Stimulated activated CD8-positive, alpha-beta memory T cell treated with anti-CD3 and anti-CD28 coated beads, Interleukin-4, amount 100 ng/mL, for 48 hours (primary cell): ENCODE results near the gene PTK7.
"Not testable (repeated sequence)": the region's sequence is repeated elsewhere in the genome, so short reads cannot be mapped to it uniquely, and the experiment has no call there.

Experiments used
- DNase-seq: peaks from one replicate; pipeline ENCODE4 v3.0.0-alpha.2; 2020

The PTK7 gene

DNA sequence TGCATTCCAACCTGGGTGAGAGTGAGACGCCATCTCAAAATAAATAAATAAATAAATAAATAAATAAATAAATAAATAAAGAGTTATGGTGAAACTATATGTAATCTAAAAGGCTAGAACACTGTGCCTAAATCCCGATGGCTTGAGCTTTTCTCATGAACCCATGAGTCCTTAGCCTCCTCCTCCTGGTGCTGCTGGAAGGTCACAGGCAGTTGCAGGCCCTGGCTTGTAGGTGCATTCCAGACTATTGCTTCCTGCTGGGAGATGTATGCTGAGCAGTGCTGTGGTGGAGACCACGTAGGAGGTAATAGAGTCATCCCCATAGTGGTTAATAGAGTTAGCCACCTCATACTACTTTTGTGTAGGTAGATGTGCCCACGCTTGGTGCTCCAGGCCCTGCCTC is 12.5 kb downstream of the PTK7 start:
- no peak for DNase-seq

DNA sequence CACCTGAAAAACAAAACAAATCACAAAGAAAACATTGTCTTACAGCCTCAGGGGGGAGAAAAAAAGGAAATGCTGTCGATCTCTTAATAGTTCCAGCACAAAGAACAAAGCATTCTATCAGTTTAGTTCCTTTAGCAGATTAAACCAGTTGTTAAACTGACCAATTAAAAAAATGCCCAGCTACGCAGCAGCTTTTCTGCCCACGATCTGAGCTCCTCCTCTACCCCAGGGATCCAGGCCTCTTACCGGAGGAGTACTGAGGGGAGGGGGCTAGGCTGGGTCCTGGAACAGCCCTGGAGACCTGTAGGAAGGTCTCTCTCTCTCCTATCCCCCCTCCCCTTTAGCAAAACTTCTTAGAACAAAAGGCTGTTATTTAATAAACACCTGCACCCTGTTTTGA is 13.4 kb downstream of the PTK7 start:
- DNase-seq, result no peak

DNA sequence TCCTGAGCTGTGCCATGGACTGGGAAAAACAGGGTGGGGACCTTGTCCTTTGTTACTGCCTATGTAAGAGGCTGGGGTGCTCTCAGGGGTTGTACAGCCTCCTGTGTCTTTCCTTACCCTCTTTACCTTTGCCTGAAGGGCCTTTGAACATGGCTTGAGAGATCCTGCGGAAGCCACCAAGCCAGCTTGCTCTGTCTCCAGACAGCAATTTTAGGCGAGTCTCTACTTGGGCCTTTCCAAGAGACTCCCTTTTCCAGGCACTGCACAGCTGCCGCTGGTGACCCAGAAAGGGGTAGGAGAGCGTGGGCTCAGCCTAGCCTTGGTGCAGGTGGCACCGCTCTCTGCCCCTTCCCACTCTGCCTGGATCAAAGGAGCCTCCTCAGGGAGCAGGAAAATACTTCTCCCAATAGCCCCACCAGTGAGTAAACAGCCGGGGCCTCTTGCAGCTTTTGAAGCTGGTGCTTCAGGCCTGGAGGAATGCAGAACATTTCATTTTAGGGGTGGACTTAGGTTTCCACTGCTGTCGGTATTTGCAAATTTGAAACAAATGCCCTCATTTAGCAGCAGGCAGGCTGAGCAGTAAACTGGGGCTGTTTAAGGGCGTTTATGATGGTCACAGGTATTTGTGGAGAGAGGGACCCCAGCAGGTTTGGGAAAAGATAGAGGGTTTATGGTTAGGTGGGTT is 13.9 kb downstream of the PTK7 start:
- DNase-seq, result no peak

DNA sequence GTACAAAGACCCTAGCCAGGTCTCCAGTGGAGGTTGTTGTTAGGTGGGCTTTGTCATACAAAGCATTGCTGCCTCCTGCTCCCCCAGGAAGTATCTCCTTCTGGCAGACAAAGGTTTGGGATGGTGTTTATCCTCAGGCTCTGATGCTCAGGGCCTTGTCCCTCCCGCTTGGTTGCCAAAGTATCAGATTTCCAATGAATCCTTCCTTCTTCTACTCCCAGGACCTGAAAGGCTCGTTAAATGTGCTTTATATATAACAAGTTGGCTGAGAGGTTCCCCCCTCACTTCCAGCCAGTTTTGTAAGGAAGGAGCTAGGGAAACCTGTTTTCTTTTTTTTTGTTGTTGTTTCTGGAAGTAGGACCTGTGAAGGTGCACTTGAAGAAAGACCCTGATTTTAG is 14.4 kb downstream of the PTK7 start:
- DNase-seq, result no peak

DNA sequence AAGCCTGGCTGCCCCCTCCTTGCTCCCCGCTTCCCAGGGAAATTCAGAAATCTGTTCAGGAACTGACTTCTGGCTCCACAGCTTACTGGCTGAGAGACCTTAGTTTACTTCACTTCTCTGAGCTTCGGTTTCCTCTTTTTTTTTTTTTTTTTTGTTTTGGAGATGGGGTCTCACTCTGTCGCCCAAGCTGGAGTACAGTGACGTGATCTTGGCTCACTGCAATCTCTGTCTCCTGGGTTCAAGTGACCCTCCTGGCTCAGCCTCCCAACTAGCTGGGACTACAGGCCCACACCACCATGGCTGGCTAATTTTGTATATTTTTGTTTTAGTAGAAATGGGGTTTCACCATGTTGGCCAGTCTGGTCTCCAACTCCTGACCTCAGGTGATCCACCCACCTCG is 14.9 kb downstream of the PTK7 start:
- no peak for DNase-seq

DNA sequence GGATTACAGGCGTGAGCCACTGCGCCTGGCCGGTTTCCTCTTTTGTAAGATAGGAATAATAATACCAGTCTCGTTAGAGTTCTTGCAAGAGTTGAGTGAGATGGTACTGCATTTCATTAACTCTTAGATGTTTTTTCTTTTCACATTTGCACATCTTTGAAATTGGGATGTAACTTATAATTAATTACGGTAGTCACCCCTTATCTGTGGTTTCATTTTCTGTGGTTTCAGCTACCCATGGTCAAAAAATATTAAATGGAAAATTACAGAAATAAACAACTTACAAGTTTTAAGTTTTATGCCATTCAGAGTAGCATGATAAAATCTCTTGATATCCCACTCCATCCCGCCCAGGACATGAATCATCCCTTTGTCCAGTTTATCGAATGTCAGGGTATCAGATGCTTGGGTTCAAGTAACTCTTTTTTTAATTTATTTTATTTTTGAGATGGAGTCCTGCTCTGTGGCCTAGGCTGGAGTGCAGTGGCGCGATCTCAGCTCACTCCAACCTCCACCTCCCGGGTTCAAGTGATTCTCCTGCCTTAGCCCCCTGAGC is 15.4 kb downstream of the PTK7 start:
- DNase-seq, result no peak

DNA sequence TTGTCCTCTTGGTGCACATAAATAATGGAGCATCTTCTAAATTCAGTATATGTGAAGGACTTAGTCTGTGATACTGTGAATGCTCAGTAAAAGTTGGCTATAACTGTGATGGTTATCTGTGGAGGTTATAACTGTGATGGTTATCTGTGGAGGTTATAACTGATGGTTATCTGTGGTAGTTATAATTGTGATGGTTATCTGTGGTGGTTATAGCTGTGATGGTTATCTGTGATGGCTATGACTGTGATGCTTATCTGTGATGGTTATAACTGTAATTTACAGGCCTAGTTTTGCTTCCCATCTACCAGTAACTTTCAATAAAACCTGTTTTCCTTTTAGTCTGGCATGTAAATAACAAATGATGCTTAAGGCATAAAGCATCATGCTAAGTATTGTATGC is 16.5 kb downstream of the PTK7 start:
- DNase-seq, result no peak

DNA sequence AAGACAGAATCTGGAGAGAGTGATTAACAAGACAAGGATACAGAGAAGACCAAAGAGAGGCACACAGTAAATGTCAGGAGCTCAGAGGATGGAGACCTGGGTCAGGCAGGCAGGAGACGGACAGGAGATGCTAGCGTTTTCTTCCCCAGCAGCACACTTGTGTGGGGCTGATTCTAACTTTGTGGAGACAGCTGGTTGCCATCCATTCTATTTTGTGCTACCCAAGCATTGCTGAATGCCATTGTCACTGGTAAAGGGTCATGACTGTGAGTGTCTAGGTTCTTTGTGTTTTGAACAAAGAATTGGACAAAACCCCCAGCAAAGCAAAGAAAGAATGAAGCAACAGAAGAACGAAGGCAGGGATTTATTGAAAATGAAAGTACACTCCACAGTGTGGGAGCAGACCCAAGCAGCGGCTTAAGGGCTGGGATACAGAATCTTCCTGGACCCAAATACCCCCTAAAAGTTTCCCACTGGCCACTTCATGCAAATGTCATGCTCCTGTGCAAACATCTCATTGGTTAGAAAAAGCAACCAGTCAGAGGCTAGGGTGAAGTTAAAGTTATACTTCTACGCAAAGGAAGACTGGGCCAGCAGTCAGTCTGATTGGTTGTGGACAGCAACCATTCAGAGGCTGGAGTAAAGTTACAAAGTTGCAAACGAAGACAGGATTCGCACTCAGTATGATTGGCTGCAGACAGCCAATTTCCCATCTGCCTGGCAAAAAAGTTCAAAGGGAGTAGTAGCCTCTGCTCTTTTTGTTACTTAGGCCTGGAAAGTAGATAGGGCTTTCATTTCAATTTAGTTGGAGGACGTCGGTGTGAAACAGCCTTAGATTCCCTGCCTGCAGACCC is 17.5 kb downstream of the PTK7 start:
- DNase-seq, result no peak

DNA sequence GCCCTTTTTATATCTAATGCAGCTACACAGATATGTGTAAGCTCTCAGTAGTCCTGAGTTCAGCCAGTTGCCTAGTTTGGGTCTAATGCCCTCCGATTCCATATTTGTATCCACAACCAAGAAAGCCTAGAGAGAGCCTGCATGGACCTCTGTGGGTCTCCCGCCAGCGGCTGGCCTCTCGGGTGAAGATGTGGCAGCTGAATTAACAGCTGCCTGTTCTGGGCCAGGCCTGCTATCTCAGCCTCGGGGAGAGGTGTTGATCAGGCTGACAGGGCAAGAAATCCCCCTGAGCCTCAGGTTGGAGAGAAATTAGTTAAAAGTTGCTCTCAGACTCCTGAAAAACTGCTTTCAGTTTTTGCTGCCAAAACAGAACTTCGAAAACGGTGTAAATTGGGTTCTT is 19.8 kb downstream of the PTK7 start:
- no peak for DNase-seq

DNA sequence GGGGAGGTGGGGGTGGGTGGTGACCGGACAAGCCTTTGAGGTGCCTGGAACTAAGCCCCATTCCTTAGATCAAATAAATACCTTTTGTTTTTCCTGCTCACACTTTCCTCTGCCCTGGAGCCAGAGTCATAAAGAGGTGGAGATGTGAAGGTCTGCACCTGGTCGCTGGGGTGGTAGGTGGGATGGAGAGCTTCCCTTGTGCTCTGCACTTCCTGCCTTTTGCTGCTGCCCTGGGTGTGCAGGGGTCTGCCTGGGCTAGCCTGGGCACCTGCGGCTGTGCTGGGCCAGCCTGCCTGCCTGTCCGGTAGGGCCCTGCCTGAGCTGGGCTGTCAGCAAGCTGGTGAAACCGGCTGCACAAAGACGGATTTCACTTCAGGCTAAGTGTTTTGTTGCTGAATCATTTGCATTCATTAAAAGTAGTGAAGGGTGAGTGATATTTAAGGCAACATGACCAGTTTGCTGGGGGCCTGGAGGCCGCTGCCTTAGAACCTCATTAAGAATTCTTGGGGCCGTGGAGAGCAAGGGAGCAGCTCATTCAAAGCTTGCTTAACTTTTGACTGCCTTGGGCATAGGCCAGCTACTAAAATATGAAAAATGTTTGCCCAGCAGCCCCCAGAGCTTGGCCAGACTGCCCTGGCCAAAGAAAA is 20.5 kb downstream of the PTK7 start:
- no peak for DNase-seq

DNA sequence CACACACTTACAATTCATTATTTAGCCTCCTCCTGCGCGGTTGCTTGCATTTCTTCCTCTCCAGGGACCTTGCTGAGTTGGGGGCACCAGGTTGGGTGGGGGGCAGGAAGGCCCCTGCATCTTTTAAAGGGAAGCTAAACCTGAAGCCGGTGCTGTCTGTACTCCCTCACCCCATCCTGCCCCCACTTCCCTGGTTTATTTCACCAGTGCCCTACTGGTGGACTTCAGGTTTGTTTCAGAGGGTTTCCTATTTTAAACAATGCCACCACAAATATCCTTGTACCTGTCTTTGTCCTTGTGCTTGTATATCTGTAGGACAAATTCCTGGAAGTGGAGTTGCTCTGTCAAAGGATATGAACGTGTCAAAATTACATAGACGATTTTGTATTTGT is 21.0 kb downstream of the PTK7 start:
- DNase-seq, result no peak

DNA sequence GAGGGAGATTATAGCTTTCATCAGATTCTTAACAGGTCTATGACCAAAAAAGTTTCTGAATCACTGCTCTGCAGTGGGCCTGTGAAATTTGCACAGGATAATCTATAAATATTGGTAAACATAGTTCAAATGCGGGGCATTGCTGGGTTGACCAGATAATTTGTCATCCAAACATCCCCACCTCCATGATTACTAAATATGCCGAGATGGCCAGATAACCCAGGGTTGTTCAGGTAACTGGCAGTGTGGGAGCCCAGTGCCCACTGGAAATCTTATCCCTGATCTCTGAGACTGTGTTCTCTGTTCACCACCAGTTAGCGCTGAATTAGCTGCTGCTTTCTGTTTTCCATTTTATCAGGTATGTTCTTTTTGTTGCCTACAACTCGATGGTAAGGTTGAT is 21.4 kb downstream of the PTK7 start:
- DNase-seq, result no peak

DNA sequence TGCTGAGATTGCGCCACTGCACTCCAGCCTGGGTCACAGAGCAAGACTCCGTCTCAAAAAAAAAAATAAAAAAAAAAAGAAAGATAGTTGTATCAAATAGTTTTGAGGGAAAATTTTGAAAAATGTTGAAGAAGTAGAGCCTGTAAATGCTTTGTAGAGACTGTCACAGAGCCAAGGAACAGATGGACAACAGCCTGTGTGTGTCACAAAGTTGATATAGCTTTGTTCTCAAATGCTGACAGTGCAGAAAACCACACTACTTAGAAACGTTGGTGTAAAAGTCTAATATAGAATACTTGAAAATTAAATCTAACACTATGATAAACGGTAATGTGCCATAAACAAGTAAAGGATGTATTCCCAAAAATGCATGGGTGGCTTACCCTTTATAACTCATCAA is 25.4 kb downstream of the PTK7 start:
- DNase-seq, result no peak

DNA sequence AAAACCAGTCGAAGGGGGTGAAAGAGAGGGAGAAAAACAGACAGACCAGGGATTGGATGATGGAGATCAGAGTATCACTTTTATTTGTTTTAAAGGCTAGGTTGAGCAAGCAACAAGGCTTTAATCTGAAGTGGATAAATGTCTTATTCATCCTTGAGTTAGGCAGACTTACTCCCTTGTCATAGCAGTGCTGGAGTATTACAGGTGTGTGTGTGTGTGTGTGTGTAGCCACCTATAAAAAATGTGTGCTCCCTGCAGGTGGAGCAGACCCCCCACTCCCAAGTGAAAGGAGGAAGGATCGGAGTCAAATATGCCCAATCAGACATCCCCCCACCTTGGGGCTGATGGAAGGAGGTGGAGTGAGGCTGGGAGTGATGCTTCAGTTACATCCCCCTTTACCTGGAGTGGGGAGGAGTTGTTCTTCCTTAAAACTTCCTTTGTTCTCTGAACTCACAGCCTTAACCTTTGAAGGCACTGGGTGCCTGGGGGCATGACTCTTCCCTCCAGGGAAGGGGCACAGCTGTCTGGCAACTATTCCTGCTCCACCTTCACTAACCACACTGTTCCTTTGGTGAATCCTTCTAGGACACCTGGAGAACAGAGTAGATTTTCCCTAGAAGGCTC is 27.3 kb downstream of the PTK7 start:
- no peak for DNase-seq

DNA sequence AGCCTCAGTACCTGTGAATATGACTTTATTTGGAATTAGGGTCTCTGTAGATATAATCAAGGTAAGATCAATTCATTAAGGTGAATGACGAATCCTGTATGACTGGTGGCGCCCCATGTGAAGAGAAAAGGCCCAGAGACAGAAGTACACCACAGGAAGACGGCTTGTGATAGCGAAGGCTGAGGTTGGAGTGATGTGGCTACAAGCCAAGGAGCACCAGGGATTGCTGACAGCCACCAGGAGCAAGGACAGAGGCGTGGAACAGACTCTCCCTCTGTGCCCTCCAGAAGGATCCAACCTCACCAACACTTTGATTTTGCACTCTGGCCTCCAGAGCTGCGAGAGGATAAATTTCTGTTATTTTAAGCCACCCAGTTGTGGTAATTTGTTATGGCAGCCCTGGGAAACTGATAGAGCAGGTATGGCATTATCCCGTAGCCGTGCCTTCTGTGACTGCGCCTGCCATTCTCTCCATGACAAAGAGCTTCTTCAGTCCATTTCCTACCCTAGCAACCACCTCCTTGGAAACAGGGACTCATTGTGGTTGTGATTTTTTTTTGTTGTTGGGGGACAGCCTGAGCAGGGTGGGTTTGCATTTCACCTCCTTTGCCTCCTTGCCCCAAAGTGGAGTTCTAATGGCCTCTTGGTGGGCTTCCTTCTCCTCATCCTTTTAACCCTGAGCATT is 29.6 kb downstream of the PTK7 start:
- no peak for DNase-seq

DNA sequence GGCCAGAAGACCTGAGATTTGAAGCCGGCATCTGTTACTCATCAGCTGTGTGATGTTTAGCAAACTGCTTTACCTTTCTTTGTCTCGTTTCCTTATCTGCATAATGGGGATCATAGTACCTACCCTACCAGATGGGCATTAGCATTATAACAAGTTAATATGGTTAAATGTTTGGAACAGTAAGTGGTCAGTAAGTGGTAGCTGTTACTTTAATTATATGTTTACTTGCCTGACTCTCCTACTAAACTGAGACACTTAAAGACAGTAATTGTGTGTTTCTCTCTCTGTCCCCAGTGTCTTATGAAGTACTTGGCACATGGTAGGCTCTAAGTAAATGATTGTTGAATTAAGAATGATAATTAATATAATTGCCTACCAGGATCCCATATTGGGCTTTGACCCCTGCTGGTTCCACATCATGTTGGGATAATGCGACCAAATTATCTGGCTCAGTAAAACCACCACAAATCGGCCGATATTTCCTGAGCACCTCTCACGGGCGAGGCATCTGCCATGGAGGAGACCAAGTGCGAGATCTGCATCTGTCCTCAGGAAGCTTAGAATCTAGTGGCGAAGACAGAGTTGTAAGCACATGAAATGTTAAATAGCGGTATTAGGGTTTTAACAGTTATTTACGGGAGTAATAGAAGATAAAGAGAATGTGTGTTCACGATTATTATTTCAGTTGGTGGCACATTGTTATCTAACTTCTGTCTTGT is 31.4 kb downstream of the PTK7 start:
- no peak for DNase-seq

DNA sequence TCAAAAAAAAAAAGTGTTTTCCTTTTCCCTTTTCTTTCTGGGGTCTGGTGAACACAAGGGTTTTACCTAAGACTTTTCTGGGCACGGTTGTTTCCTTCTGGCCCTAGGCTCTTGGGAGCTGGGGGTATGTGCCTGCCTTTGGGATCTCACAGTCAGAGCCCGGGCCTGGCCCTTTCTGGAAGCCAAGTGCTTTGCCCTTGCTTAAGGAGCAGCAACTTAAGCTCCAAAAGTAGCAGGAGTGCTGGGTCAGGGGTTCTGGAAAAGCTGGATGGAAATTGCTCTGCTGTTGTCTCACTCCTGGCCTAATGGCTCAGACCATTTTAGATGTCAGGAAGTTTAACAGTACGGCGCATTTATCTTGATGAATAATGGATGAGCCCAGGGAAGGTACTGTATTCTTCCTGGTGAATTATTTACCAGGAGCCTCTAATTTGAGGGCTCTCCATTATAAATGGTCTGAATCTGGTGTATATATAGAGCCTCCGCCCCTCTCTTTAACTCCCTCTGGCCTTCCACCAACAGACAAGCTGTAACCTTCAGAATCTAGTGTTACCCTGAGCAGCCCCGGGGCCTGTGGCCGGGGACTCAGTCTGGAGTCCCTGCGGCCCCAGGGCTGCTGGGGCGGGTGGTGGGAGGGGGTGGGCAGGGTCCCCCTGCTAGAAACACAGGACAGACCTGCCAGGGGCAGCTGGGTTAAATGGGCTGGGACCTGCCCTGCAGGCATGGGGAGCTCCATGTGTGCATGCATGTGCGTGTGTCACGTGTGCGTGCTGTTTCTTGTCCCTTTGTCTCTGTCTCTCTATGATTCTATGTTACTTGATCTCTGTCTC is 37.5 kb downstream of the PTK7 start:
- no peak for DNase-seq

DNA sequence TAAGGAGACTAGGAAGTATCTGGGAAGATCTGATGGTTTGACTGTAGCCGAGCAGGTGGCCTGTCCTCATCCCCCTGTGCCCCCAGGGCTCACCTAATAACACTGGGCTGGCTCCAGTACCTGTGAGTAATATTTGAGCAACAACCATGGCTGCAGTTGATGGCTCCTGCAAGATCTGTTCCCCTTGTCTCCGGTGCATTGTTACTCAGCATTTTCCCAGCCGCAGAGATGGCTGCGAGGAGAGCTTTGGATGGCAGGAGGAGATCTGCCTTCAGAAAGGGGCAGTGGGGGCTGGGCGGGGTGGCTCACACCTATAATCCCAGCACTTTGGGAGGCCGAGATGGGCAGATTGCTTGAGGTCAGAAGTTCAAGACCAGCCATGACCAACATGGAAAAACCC is 39.3 kb downstream of the PTK7 start:
- DNase-seq, result no peak

DNA sequence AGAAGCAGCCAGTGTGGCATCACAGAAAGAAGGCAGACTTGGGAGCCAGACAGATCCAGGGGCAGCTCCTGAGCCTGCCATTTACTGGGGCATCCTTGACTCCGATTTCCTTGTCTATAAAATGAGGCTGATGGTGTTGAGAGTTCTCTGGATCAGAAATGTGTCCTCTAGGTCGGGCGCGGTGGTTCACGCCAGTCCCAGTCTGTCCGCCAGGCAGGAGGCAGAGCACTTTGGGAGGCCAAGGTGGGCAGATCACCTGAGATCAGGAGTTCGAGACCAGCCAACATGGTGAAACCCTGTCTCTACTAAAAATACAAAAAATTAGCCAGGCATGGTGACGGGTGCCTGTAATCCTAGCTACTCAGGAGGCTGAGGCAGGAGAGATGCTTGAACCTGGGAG is 41.4 kb downstream of the PTK7 start:
- not testable (repeated sequence) for DNase-seq

DNA sequence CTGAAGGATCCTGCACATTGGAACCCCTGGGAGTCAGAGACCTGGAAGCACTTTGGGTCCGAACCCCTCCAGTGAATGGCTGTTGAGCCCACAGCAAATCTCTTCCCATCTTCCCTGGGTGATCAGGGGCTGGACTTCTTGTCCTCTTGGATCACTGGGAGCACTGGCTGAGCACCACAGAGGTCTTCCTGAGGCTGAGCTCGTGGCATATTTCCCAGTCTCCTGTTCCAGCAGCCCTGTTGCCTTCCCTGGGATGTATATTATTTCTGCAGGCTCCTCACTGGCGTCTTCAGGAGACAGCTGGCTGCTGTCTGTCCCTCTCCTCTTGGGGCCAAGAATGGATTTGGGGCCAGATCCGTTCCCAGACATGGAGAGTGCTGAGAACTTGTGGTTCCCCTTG is 43.4 kb downstream of the PTK7 start:
- no peak for DNase-seq

DNA sequence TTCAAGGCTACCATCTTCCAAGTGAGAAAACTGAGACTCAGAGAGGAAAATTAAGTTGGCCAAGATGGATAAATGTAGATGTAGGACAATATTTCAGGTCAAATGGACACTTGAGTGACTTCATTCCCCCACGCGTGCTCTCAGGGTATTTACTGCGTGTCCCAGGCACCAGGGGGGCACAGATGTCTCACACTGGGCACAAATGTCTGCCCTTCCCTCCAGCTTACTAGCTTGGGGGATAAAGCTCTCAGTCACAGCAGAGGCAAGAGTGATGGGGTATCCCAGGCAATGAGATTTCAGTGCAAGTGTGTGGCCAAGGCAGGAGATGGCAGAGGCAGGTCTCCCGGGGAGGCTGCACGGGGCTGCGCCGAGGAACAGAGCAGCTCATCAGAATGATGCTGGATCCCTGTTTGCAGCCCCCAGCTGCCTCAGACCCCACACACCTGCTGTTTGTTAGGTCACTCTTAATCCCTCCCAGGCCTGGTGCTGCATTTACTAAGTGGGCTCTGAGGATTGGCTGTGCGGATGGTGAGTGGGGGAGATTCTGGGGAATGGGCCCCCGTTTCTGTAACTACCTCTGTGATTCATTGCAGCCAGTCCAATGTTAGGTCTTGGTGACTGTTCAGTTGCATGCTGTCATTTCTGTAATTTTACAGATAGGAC is 44.1 kb downstream of the PTK7 start:
- no peak for DNase-seq
